Endothelial cell of umbilical vein (primary cell): ENCODE data around the gene GALNT11. TPM values are rescaled to one million over a fixed set of nuclear protein-coding genes. Genes with fewer than 3 reads are reported as not detected.

Experiments used
- BruUV-seq: library from RNA; stranded (reverse); fragments of 400-500 nt; replicated peaks from 2 replicates; lab custom pipeline; 2021; lab: Mats Ljungman, UMichigan
- CTCF ChIA-PET: fragments of 300-600, 350-600 bp; sonication (Branson Sonifier 250); formaldehyde crosslinking; loops from one replicate; lab custom pipeline; 2021; ENCODE audit warnings: antibody characterized with exemption, inconsistent platforms; lab: Charles Lee
- POLR2A ChIA-PET: fragments of 300-600, 350-600 bp; sonication (Branson Sonifier 250); formaldehyde crosslinking; loops from one replicate; lab custom pipeline; 2021; ENCODE audit warnings: antibody characterized with exemption, inconsistent platforms; lab: Charles Lee
- DNase-seq: peaks from one replicate; pipeline ENCODE4 v3.0.0-alpha.2; 2011; ENCODE audit warnings: low read depth, low spot score
- FAIRE-seq: peaks from 2 replicates; lab custom pipeline; 2011; peaks lifted over from hg19 to GRCh38; lab: Jason Lieb, UNC
- H2AFZ ChIP-seq: 2 replicates; pipeline ENCODE4 v1.6.0; 2012; ENCODE audit warnings: low read depth, low read length, control low read depth, inconsistent platforms
- H3K27ac ChIP-seq: 2 replicates; pipeline ENCODE4 v1.5.1; 2011; ENCODE audit warnings: low read depth, mild to moderate bottlenecking, control low read depth, low read length, moderate library complexity; ENCODE audit not compliant: insufficient read depth
- H3K27me3 ChIP-seq, 2 experiments: 2 replicates each; pipeline versions ENCODE4 v1.6.0 to v1.6.1; 2011; ENCODE audit warnings: low read length in 2 of 2, mixed read lengths in 1 of 2; ENCODE audit not compliant: control insufficient read depth in 2 of 2, insufficient read depth in 2 of 2
- H3K36me3 ChIP-seq, 2 experiments: 2 replicates in 1 of 2; 3 replicates in 1 of 2; pipeline ENCODE4 v1.5.1; 2011; ENCODE audit warnings: low read length in 2 of 2, mild to moderate bottlenecking in 1 of 2, moderate library complexity in 1 of 2; ENCODE audit not compliant: control insufficient read depth in 2 of 2, insufficient read depth in 2 of 2; ENCODE audit errors: extremely low read depth in 1 of 2
- H3K4me1 ChIP-seq: 3 replicates; pipeline ENCODE4 v1.5.1; 2011; ENCODE audit warnings: mild to moderate bottlenecking, low read length; ENCODE audit not compliant: control insufficient read depth, insufficient read depth; ENCODE audit errors: extremely low read depth
- H3K4me2 ChIP-seq: 2 replicates; pipeline ENCODE4 v1.6.1; 2011; ENCODE audit warnings: low read length, control low read depth, mixed read lengths; ENCODE audit not compliant: insufficient read depth
- H3K4me3 ChIP-seq, 3 experiments: fragments of 200-600 bp in 1 of 3; sonication (generic), shearing (Covaris generic) in 1 of 3; replicated peaks in 1 of 3; 2 replicates each; pipeline ENCODE4 v1.5.1; 2011 to 2016; ENCODE audit warnings: control low read depth in 3 of 3, low read length in 3 of 3, mild to moderate bottlenecking in 2 of 3, inconsistent platforms in 1 of 3, low read depth in 1 of 3, moderate library complexity in 1 of 3; ENCODE audit not compliant: insufficient read depth in 1 of 3
- H3K79me2 ChIP-seq: 2 replicates; pipeline ENCODE4 v1.6.0; 2012; ENCODE audit warnings: low read length, inconsistent platforms; ENCODE audit not compliant: control insufficient read depth, insufficient read depth
- H3K9ac ChIP-seq: replicated peaks from 2 replicates; pipeline ENCODE3; 2011; ENCODE audit warnings: low read length, control low read depth; ENCODE audit not compliant: insufficient read depth; ENCODE audit errors: extremely low read depth
- H3K9me1 ChIP-seq: replicated peaks from 3 replicates; pipeline ENCODE4 v1.6.0; 2011; ENCODE audit warnings: mild to moderate bottlenecking, low read length; ENCODE audit not compliant: control insufficient read depth, insufficient read depth; ENCODE audit errors: extremely low read depth
- H3K9me3 ChIP-seq: replicated peaks from 2 replicates; pipeline ENCODE4 v1.5.1; 2012; ENCODE audit warnings: low read length, inconsistent platforms; ENCODE audit not compliant: control insufficient read depth, insufficient read depth
- H4K20me1 ChIP-seq: replicated peaks from 2 replicates; pipeline ENCODE3; 2011; ENCODE audit warnings: mild to moderate bottlenecking, low read length; ENCODE audit not compliant: control insufficient read depth, insufficient read depth; ENCODE audit errors: extremely low read depth
- CTCF ChIP-seq, 2 donors: IDR thresholded peaks; 1 replicate in 1 of 2; 2 replicates in 1 of 2; pipeline ENCODE4 v1.5.1; 2011; ENCODE audit warnings: low read length in 2 of 2, mild to moderate bottlenecking in 2 of 2, moderate library complexity in 2 of 2, control low read depth in 1 of 2, inconsistent platforms in 1 of 2, low read depth in 1 of 2; ENCODE audit not compliant: insufficient read depth in 1 of 2; ENCODE audit errors: extremely low read depth in 1 of 2
- EZH2 ChIP-seq: IDR thresholded peaks from 2 replicates; pipeline ENCODE4 v1.6.1; 2012; ENCODE audit warnings: borderline replicate concordance, low read depth, mild to moderate bottlenecking, moderate library complexity, low read length, inconsistent platforms; ENCODE audit not compliant: severe bottlenecking
- FOS ChIP-seq: IDR thresholded peaks from 2 replicates; pipeline ENCODE4 v1.6.1; 2011; ENCODE audit warnings: mild to moderate bottlenecking, low read length, moderate library complexity, borderline replicate concordance; ENCODE audit not compliant: insufficient read depth
- GATA2 ChIP-seq: IDR thresholded peaks from 2 replicates; pipeline ENCODE4 v1.7.0; 2011; ENCODE audit warnings: low read depth, mild to moderate bottlenecking, moderate library complexity, mixed read lengths, low read length; ENCODE audit not compliant: insufficient read length, insufficient read depth
- JUN ChIP-seq: IDR thresholded peaks from 2 replicates; pipeline ENCODE4 v1.6.1; 2011; ENCODE audit warnings: borderline replicate concordance, low read depth; ENCODE audit not compliant: insufficient read length, insufficient read depth
- MYC ChIP-seq: IDR thresholded peaks from one replicate; pipeline ENCODE4 v1.6.1; 2011; ENCODE audit warnings: mild to moderate bottlenecking, low read depth, low read length
- POLR2A ChIP-seq: IDR thresholded peaks from 2 replicates; pipeline ENCODE4 v1.6.1; 2012; ENCODE audit warnings: low read depth, mild to moderate bottlenecking, control low read depth, low read length
- POLR2AphosphoS5 ChIP-seq: IDR thresholded peaks from 2 replicates; pipeline ENCODE4 v1.6.1; 2012; ENCODE audit warnings: low read depth, mild to moderate bottlenecking, control low read depth, low read length, moderate library complexity; ENCODE audit not compliant: insufficient read depth
- dilution Hi-C: fragments of 300-500 bp; cut with MboI; formaldehyde crosslinking; loops from one replicate; pipeline ENCODE4 v1.15.0; 2019; ENCODE audit warnings: low sequenced_read_pairs; ENCODE audit not compliant: extremely low pct_ligation_motif_present
- intact Hi-C: fragments of 100-400 bp; cut with micrococcal nuclease; formaldehyde crosslinking; loops from one replicate; pipeline ENCODE4 v1.10.0; 2022
- polyA plus RNA-seq, 4 experiments: library from polyadenylated mRNA; depleted of rRNA in 3 of 4; stranded (reverse) in 3 of 4; unstranded in 1 of 4; fragments of >200 nt; gene quantifications; 2 replicates each; pipeline versions ENCODE4 v1.2.1 to v1.2.3, GENCODE V29; 2011 to 2012; ENCODE audit warnings: missing spikeins in 1 of 4
- total RNA-seq: library from RNA; stranded (reverse); gene quantifications from 2 replicates; pipeline ENCODE4 v1.2.3, GENCODE V29; 2021
- TF ChIP-seq, protein P1 (sequence below): IDR thresholded peaks from 2 replicates; pipeline ENCODE4 v1.6.1; 2011; ENCODE audit not compliant: insufficient read depth, insufficient read length

Gene GALNT11
- total and polyA plus RNA-seq, 2 donors (not counting 3 experiments of a cell fraction or from before 2014, with no cell fraction given): 27.7 to 36.5 TPM

- Histone ChIP-seq H3K4me3 (no peak overlapping the region), H3K27ac (no peak overlapping the region), H3K9me1 (no peaks in the 10 kb centered on the region), H3K4me2 (no peak overlapping the region), H3K9me3 (no peaks in the 10 kb centered on the region), H3K36me3 (peaks cover 0 to 20% of the 10 kb centered on the region in 2 experiments), H3K4me1 (peaks cover 2% of the 10 kb centered on the region), H4K20me1 (no peaks in the 10 kb centered on the region), H3K27me3 (no peaks in the 10 kb centered on the region), H2AFZ (no peak overlapping the region), H3K9ac (no peak overlapping the region), H3K79me2 (no peaks in the 10 kb centered on the region)
- ChIA-PET CTCF (interaction anchor here (1.4 kb wide), 1 partner anchor 55 kb away, joined by 3 read pairs; no protein-coding TSS in a partner anchor), POLR2A (no interaction called here)
- intact Hi-C loops (loop anchor here (5.0 kb wide), 1 partner anchor 105 kb away; the partner anchor contains the start of gene GALNT11), dilution Hi-C loops (no loop called here)
- FAIRE-seq (no peak), DNase-seq (no peak)
- BruUV-seq: no TSS peak
- TF ChIP-seq, protein P1, sequence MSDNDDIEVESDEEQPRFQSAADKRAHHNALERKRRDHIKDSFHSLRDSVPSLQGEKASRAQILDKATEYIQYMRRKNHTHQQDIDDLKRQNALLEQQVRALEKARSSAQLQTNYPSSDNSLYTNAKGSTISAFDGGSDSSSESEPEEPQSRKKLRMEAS: no peak
- TF ChIP-seq FOS: no peak
- no peak for TF ChIP-seq POLR2A
- TF ChIP-seq MYC: no peak
- TF ChIP-seq GATA2: no peak
- no peak for TF ChIP-seq CTCF (IDR thresholded peaks at IDR 0.05; ENCODE audit: extremely low read depth in 1 of 2, insufficient read depth in 1 of 2, low read depth in 1 of 2, low read length in 2 of 2)
- no peak for TF ChIP-seq POLR2AphosphoS5
- TF ChIP-seq JUN: no peak
- TF ChIP-seq EZH2: no peak
Observed at GRCh38 chr7:152131981-152132494, 106.6 kb downstream of the GALNT11 start.
